ENCODE results near the gene ADK.
"Not testable (repeated sequence)": the region's sequence is repeated elsewhere in the genome, so short reads cannot be mapped to it uniquely, and the experiment has no call there.

ADK gene

DNA sequence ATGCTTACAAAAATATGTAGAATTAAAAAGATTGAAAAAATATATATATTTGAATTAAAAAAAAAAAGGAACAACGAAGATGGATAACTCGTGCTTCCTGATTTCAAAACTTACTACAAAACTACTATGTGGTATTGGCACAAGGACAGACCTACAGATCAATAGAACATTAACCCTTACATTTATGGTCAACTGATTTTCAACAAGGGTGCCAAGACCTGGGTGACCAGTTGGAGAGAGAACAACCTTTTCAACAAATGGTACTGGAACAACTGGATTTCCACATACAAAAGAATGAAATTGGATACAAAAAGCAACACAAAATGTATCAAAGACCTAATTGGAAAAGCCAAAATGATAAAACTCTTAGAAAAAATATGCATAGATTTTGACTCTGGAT is 10.5 kb upstream of the ADK start:
- Histone ChIP-seq H3K9me3 (ENCODE audit: control insufficient read depth, insufficient read depth, low read length) (no peaks in the 10 kb centered on the region), H3K4me1 (ENCODE audit: control insufficient read depth, insufficient read depth, low read length) (no peaks in the 10 kb centered on the region), H3K27me3 (ENCODE audit: control insufficient read depth, insufficient read depth, low read length) (no peaks in the 10 kb centered on the region), H3K36me3 (ENCODE audit: control insufficient read depth, insufficient read depth, low read length) (peaks cover 3% of the 10 kb centered on the region; the same call in 1 of the 2 replicates), H3K27ac (ENCODE audit: low read length) (no peak overlapping the region), H3K4me3 (ENCODE audit: low read length) (no peak overlapping the region)
- DNase-seq (ENCODE audit: low read depth, low spot score) = no peak
- no CpG with 5 or more reads among the region's 2 CpGs for WGBS (ENCODE audit: insufficient coverage, insufficient read length)

DNA sequence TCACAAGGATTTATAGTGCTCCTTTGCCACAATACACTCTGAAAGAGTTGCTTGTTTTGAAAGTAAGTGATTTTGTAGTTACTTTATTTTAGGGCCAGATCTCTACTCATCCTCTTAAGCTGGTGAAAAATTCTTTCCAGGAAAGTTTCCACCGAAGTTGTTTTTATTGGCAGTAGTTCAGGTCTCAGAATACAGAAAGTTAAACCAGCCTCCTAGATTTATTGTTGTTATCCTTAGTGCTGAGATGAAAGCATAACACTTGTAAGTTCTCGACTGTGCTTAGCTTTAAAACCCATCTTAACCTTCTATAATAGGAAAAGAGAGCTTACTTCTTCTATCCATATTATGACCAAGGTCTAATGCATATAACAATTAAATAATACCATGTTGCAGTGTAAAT is 5.9 kb upstream of the ADK start:
- no CpG with 5 or more reads among the region's 2 CpGs for WGBS (ENCODE audit: insufficient coverage, insufficient read length)
- no peak for DNase-seq (ENCODE audit: low read depth, low spot score)
- H3K27ac ChIP-seq (ENCODE audit: low read length) = no peak overlapping the region
- no peaks in the 10 kb centered on the region for H3K27me3 ChIP-seq (ENCODE audit: control insufficient read depth, insufficient read depth, low read length)
- no peak overlapping the region for H3K4me3 ChIP-seq (ENCODE audit: low read length)
- H3K9me3 ChIP-seq (ENCODE audit: control insufficient read depth, insufficient read depth, low read length) = no peaks in the 10 kb centered on the region
- no peaks in the 10 kb centered on the region for H3K36me3 ChIP-seq (ENCODE audit: control insufficient read depth, insufficient read depth, low read length)
- no peaks in the 10 kb centered on the region for H3K4me1 ChIP-seq (ENCODE audit: control insufficient read depth, insufficient read depth, low read length)

DNA sequence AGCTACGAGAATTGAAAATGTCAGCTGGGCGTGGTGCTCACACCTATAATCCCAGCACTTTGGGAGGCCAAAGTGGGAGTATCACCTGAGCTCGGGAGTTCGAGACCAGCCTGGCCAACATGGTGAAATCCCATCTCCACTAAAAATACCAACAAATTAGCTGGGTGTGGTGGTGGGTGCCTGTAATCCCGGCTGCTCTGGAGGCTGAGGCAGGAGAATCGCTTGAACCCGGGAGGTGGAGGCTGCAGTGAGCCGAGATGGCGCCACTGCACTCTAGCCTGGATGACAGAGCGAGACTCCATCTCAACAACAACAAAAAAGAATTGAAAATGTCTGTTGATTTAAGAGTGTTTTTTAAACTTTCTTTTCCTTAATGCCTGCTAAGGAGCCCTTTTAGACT is 4.0 kb upstream of the ADK start:
- H3K27ac ChIP-seq (ENCODE audit: low read length); H3K9me3 ChIP-seq (ENCODE audit: control insufficient read depth, insufficient read depth, low read length); H3K4me3 ChIP-seq (ENCODE audit: low read length); H3K36me3 ChIP-seq (ENCODE audit: control insufficient read depth, insufficient read depth, low read length); DNase-seq (ENCODE audit: low read depth, low spot score); H3K27me3 ChIP-seq (ENCODE audit: control insufficient read depth, insufficient read depth, low read length); H3K4me1 ChIP-seq (ENCODE audit: control insufficient read depth, insufficient read depth, low read length): not testable (repeated sequence)
- WGBS (ENCODE audit: insufficient coverage, insufficient read length) = no CpG with 5 or more reads among the region's 10 CpGs

DNA sequence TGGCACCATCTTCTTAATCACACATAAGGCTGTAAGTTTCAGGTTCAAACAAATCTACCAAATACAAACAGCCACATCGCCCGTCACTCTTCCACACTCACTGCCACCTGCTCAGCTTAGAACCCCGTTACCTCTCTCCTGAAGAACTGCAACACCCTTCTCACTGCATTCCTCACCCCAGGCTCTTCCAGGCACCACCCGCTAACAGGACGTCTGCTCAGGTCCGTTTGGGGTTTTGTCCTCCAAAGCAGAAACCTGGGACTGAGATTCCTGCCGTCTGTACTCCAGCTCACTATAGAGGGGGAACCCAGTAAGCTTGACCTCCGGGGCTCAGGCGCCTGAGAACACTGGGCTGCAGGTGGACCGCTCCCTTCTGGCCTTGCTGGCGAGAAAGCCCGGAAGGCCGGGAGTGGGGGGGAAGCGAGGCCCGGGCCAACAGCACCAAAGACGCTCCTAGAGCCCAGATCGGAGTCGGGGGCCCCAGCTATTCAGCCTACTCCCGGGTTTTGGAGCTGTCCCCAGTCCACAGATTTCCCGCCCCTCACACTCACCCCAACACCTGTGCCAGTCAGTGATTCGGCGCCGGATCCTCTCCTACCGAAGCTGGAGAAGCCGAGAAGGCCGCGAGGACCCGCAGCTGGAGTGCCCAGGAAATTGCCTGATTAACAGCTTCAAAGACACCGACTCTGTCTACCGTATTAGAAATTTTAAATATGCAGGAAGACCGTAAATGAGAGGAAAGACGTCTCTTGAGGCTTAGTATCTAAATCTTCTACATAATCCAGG is 624 bp upstream of the ADK start, which contains the start of gene AP3M1:
Gene AP3M1, minus strand, starts transcription at position 625 of the 786 bp plus-strand sequence. CDS start 12,449 bp downstream, outside the sequence.
- peak; percentile 70 for DNase-seq (ENCODE audit: low read depth, low spot score)
- no CpG with 5 or more reads among the region's 32 CpGs for WGBS (ENCODE audit: insufficient coverage, insufficient read length)
- Histone ChIP-seq H3K36me3 (ENCODE audit: control insufficient read depth, insufficient read depth, low read length) (no peaks in the 10 kb centered on the region), H3K27ac (ENCODE audit: low read length) (no peak within 1 kb of the TSS), H3K9me3 (ENCODE audit: control insufficient read depth, insufficient read depth, low read length) (no peaks in the 10 kb centered on the region), H3K27me3 (ENCODE audit: control insufficient read depth, insufficient read depth, low read length) (no peaks in the 10 kb centered on the region), H3K4me1 (ENCODE audit: control insufficient read depth, insufficient read depth, low read length) (no peaks in the 10 kb centered on the region), H3K4me3 (ENCODE audit: low read length) (peak within 1 kb of the TSS; percentile 78)

DNA sequence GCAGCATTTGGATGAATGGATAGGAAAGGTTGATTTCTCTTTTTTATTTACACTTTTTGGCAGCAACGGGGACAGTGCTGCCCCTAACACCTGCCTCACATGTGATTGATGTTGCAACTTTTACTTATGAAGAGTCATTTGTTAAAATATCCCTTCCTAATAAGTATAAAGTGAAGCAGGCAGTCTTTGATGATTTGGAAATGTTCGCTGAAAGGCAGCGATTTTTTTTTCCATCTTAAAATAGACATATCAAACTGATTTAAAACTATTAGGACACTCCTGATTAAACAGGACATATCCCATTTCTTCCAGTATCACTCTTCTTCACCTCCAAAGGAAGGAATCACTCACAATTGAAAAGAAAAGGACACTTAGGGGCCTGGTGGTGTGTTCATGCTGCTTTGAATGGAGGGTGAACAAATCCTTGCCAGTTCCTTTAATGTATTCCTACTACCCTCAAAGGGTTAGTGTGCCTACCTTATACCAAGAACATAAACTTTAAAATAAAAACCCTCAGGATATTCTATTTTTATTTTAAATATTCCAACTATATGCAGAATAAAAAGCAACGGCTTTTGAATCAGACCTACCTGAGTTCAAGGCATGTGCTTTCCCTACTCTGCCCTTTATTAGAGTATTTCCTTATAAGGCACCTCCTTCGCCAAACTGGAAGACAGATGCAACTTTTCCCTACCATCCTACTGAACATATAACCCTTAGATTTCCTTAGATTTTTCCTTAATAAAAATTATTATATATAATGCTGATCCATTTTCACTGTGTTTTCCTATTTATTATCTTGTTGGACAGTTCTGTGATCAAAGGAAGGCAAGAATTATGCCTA is 1.1 kb downstream of the ADK start:
- Histone ChIP-seq H3K4me3 (ENCODE audit: low read length) (peak overlapping the region; percentile 78; the same call in 1 of the 2 replicates), H3K27ac (ENCODE audit: low read length) (no peak overlapping the region), H3K36me3 (ENCODE audit: control insufficient read depth, insufficient read depth, low read length) (no peaks in the 10 kb centered on the region), H3K9me3 (ENCODE audit: control insufficient read depth, insufficient read depth, low read length) (no peaks in the 10 kb centered on the region), H3K4me1 (ENCODE audit: control insufficient read depth, insufficient read depth, low read length) (no peaks in the 10 kb centered on the region), H3K27me3 (ENCODE audit: control insufficient read depth, insufficient read depth, low read length) (no peaks in the 10 kb centered on the region)
- WGBS (ENCODE audit: insufficient coverage, insufficient read length) = no CpG with 5 or more reads among the region's 5 CpGs
- DNase-seq (ENCODE audit: low read depth, low spot score) = no peak

DNA sequence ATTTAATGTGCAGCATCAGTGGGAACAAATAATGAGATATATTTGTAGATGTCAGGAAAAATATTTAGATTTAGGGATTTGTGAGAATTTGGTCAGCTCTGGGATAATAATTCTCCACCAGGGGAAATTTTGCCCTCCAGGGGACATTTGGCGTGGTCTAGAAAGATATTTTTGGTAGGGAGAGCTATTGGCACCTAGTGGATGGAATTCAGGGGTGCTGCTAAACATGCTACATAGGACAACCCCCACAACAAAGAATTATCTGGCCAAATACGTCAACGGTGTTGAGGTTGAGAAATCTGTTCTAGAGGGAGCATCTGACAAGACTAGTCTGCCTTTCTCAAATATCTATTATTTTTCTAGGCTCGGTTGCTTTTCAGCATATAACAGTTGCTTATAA is 2.1 kb downstream of the ADK start:
- DNase-seq (ENCODE audit: low read depth, low spot score) = no peak
- no CpG with 5 or more reads among the region's 4 CpGs for WGBS (ENCODE audit: insufficient coverage, insufficient read length)
- H3K4me3 ChIP-seq (ENCODE audit: low read length) = no peak overlapping the region

DNA sequence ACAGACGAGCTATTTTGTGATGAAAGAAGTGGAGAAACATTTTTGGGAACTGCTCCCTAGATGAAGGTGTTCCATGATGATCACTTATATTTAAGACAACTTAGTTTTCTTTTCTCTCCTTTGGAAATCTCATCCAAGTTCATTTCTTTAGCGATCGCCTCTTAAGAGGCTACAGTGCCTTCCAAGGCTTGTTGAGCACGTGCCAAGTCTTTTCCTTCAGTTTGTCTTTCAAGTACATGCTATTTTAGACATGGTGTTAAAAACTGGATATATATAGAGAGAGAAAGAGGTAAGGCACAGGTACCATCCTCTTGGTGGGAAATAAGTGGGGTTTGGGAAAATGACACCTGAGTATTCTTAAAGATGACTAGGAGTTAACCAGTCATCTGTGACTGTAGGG is 2.7 kb downstream of the ADK start:
- Histone ChIP-seq H3K4me3 (ENCODE audit: low read length) (no peak overlapping the region), H3K9me3 (ENCODE audit: control insufficient read depth, insufficient read depth, low read length) (no peaks in the 10 kb centered on the region), H3K27ac (ENCODE audit: low read length) (no peak overlapping the region), H3K36me3 (ENCODE audit: control insufficient read depth, insufficient read depth, low read length) (no peaks in the 10 kb centered on the region), H3K27me3 (ENCODE audit: control insufficient read depth, insufficient read depth, low read length) (no peaks in the 10 kb centered on the region), H3K4me1 (ENCODE audit: control insufficient read depth, insufficient read depth, low read length) (no peaks in the 10 kb centered on the region)
- no peak for DNase-seq (ENCODE audit: low read depth, low spot score)
- no CpG with 5 or more reads among the region's 4 CpGs for WGBS (ENCODE audit: insufficient coverage, insufficient read length)

More for the DNA sequence above, 2.1 kb downstream of the ADK start:
- Histone ChIP-seq H3K27ac (ENCODE audit: low read length) (no peak overlapping the region), H3K9me3 (ENCODE audit: control insufficient read depth, insufficient read depth, low read length) (no peaks in the 10 kb centered on the region), H3K36me3 (ENCODE audit: control insufficient read depth, insufficient read depth, low read length) (no peaks in the 10 kb centered on the region), H3K27me3 (ENCODE audit: control insufficient read depth, insufficient read depth, low read length) (no peaks in the 10 kb centered on the region), H3K4me1 (ENCODE audit: control insufficient read depth, insufficient read depth, low read length) (no peaks in the 10 kb centered on the region)

DNA sequence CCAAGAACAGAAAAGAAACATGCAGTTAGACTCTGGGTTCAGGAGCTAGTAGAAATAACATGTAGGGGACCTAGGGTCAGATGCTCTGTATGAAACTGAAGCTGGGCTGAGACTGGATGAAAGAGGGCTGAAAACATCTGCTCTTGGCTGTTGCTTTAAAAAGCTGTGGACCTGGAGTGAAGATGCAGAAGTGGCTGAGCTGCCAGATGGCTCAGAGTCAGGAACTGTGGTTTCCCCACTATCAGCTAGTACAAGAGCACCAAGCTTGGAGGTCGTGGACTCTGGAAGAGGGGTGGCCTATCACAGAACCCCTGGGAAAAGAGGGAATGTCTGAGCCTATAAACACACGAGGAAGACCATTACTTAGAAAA is 5.9 kb downstream of the ADK start:
- WGBS (ENCODE audit: insufficient coverage, insufficient read length) = no CpG with 5 or more reads among the region's 2 CpGs
- no peak overlapping the region for H3K27ac ChIP-seq (ENCODE audit: low read length)
- DNase-seq (ENCODE audit: low read depth, low spot score) = no peak
- H3K9me3 ChIP-seq (ENCODE audit: control insufficient read depth, insufficient read depth, low read length) = no peaks in the 10 kb centered on the region
- no peak overlapping the region for H3K4me3 ChIP-seq (ENCODE audit: low read length)
- no peaks in the 10 kb centered on the region for H3K4me1 ChIP-seq (ENCODE audit: control insufficient read depth, insufficient read depth, low read length)
- H3K27me3 ChIP-seq (ENCODE audit: control insufficient read depth, insufficient read depth, low read length) = no peaks in the 10 kb centered on the region
- H3K36me3 ChIP-seq (ENCODE audit: control insufficient read depth, insufficient read depth, low read length) = no peaks in the 10 kb centered on the region

DNA sequence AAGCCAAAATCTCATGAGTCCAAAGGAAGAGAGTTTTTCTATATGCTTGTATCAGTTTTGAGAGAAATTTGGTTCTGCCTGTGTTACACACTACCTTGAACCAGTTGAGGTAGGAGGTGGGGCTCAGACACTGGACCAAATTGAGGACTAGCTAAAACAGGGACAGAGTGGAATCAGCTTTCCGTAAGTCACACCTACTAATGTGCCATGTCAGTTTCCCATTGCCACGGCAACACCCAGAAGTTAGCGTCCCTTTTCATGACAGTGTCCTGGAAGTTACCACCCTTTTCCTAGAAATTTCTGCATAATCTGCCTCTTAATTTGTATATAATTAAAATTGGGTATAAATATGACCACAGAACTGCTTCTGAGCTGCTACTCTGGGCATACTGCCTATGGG is 9.0 kb downstream of the ADK start:
- no CpG with 5 or more reads among the region's 3 CpGs for WGBS (ENCODE audit: insufficient coverage, insufficient read length)
- H3K36me3 ChIP-seq (ENCODE audit: control insufficient read depth, insufficient read depth, low read length) = no peaks in the 10 kb centered on the region
- H3K27me3 ChIP-seq (ENCODE audit: control insufficient read depth, insufficient read depth, low read length) = no peaks in the 10 kb centered on the region
- H3K4me3 ChIP-seq (ENCODE audit: low read length) = no peak overlapping the region
- no peak overlapping the region for H3K27ac ChIP-seq (ENCODE audit: low read length)
- DNase-seq (ENCODE audit: low read depth, low spot score) = no peak
- H3K4me1 ChIP-seq (ENCODE audit: control insufficient read depth, insufficient read depth, low read length) = peaks cover 1% of the 10 kb centered on the region; the same call in 1 of the 2 replicates
- no peaks in the 10 kb centered on the region for H3K9me3 ChIP-seq (ENCODE audit: control insufficient read depth, insufficient read depth, low read length)

DNA sequence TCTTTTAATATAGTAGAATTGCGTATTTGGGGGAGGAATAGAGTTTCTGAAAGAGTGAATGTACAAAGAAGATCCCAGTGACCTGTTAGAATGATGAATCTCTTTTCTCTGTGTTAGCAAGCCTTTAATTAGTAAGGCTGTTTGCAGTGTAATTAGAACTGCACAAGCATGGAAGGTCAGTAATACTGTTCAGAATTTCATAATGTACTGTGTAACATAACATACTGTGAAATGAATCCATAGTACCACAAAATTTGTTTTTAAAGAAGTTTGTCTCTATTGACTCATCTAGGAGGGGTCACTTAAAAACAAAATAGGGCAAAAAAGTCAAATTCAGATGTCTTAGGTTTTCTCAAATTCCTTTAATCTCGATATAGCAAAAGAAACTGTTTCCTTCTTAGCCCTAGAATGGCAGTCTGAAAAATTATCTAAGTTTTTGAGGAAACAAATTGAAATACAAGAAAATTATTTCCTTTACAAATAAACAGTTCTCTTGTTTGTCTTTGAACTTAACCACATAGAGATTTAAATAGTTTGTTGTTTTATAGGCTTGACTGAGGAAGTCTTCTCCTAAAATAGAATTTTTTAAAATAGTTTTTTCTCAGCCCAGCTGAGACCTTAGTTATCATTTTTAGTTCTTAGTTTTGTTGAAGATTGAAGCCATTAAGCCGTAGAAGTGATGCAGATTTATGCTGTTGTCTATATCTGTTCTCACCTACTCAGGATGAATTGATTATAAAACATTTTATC is 12.5 kb downstream of the ADK start:
- H3K4me3 ChIP-seq (ENCODE audit: low read length) = no peak overlapping the region
- WGBS (ENCODE audit: insufficient coverage, insufficient read length) = no CpG with 5 or more reads among the region's 3 CpGs
- H3K9me3 ChIP-seq (ENCODE audit: control insufficient read depth, insufficient read depth, low read length) = no peaks in the 10 kb centered on the region
- H3K36me3 ChIP-seq (ENCODE audit: control insufficient read depth, insufficient read depth, low read length) = no peaks in the 10 kb centered on the region
- no peak overlapping the region for H3K27ac ChIP-seq (ENCODE audit: low read length)
- H3K4me1 ChIP-seq (ENCODE audit: control insufficient read depth, insufficient read depth, low read length) = peaks cover 1% of the 10 kb centered on the region; the same call in 1 of the 2 replicates
- DNase-seq (ENCODE audit: low read depth, low spot score) = no peak
- H3K27me3 ChIP-seq (ENCODE audit: control insufficient read depth, insufficient read depth, low read length) = no peaks in the 10 kb centered on the region

Data from iPS DF 6.9 (cell line).